ENCODE results near the gene PLEKHA5.
"Not testable (repeated sequence)": the region's sequence is repeated elsewhere in the genome, so short reads cannot be mapped to it uniquely, and the experiment has no call there.

The PLEKHA5 gene

GRCh38 chr12:19412844-19413243 lies 283.3 kb downstream of the PLEKHA5 start:
- peak; percentile 60 for DNase-seq

DNA sequence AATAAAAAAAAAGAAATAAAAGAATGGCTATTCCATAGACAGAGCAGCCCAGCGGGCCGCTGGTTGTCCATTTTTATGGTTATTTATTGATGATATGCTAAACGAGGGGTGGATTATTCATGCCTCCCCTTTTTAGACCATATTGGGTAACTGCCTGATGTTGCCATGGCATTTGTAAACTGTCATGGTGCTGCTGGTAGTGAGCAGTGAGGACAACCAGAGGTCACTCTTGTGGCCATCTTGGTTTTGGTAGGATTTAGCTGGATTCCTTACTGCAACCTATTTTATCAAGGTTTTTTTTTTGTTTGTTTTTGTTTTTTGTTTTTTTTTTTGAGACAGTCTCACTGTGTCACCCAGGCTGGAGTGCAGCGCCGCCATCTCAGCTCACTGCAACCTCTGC lies 284.0 kb downstream of the PLEKHA5 start:
- DNase-seq: not testable (repeated sequence)

DNA sequence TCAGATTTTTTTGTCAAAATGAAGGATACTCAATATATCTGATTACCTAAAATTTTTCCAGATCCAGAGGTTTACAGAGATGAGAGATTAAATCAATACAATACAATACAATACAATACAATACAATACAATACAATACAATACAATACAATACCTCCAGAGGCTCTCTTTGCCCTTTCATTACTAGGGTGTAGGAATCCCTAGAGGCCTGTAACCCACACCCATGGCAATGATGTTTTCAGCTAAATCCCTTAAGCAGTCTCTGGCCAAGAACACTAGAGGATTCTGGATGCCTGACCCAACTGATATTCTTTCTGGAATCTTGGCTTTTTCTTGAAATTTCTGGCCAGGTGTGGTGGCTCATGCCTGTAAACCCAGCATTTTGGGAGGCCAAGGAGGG lies 286.0 kb downstream of the PLEKHA5 start:
- no peak for DNase-seq

GRCh38 chr12:19419086-19419485 lies 289.6 kb downstream of the PLEKHA5 start:
- DNase-seq: no peak

GRCh38 chr12:19421503-19422282 lies 292.2 kb downstream of the PLEKHA5 start:
- no peak for DNase-seq

- DNase-seq: no peak
Measured at GRCh38 chr12:19423166-19423930, 293.8 kb downstream of the PLEKHA5 start.

Data from right hindlimb (tissue), 1 donor.